Stomach smooth muscle (tissue), 2 donors: ENCODE data around the gene C1orf94.

Source experiments
- H3K27ac ChIP-seq: one replicate; pipeline ENCODE4 v1.7.0; 2013; ENCODE audit warnings: mild to moderate bottlenecking, low read length, inconsistent platforms
- H3K27me3 ChIP-seq, 2 donors: one replicate each; pipeline ENCODE4 v1.7.0; 2013; ENCODE audit warnings: low read length in 2 of 2; ENCODE audit not compliant: insufficient read depth in 2 of 2, control insufficient read depth in 1 of 2
- H3K36me3 ChIP-seq, 2 donors: one replicate each; pipeline ENCODE4 v1.7.0; 2013; ENCODE audit warnings: low read length in 2 of 2; ENCODE audit not compliant: control insufficient read depth in 2 of 2, insufficient read depth in 2 of 2
- H3K4me1 ChIP-seq: one replicate; pipeline ENCODE4 v1.7.0; 2013; ENCODE audit warnings: low read length; ENCODE audit not compliant: control insufficient read depth, insufficient read depth
- H3K4me3 ChIP-seq, 2 donors: one replicate each; pipeline ENCODE4 v1.7.0; 2013; ENCODE audit warnings: low read length in 2 of 2
- H3K9ac ChIP-seq, 2 donors: one replicate each; pipeline ENCODE4 v1.7.0; 2013; ENCODE audit warnings: low read length in 2 of 2, mild to moderate bottlenecking in 1 of 2
- H3K9me3 ChIP-seq, 2 donors: one replicate each; pipeline ENCODE4 v1.7.0; 2013; ENCODE audit warnings: low read length in 2 of 2; ENCODE audit not compliant: control insufficient read depth in 2 of 2
- donor health status: healthy.
- donor health status: Pancreatic carcinoma.

C1orf94 gene

GRCh38 chr1:34262023-34262853, 85.5 kb downstream of the C1orf94 start:
- Histone ChIP-seq H3K27ac (no peak overlapping the region), H3K36me3 (no peaks in the 10 kb centered on the region), H3K9me3 (no peaks in the 10 kb centered on the region), H3K4me1 (no peaks in the 10 kb centered on the region), H3K27me3 (peaks cover 12 to 14% of the 10 kb centered on the region in 2 donors), H3K4me3 (no peak overlapping the region), H3K9ac (no peak overlapping the region)

DNA sequence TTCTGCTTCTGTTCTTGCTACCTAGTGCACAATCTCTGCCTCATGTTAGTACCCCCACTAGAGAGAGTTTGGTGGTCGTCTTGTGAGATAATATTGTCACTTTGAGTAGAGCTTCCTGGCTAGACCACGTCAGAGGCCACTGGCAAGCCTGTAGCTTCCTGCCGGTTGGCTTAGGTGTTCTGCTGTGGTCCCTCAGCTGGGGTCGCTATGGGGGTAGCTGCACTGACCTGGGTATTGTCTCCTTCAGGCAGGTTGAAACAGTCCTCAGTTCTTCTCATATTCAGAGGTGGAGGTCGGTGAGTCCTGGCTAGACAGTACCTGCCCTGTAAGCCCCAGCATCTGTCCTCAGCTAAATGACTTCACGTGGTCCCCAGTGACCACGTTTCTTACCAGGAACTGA, 86.2 kb downstream of the C1orf94 start:
- no peak overlapping the region for H3K27ac ChIP-seq
- H3K36me3 ChIP-seq = no peaks in the 10 kb centered on the region
- H3K4me3 ChIP-seq = no peak overlapping the region
- H3K9me3 ChIP-seq = no peaks in the 10 kb centered on the region
- peaks cover 15% of the 10 kb centered on the region in 2 donors for H3K27me3 ChIP-seq
- no peaks in the 10 kb centered on the region for H3K4me1 ChIP-seq
- no peak overlapping the region for H3K9ac ChIP-seq

DNA sequence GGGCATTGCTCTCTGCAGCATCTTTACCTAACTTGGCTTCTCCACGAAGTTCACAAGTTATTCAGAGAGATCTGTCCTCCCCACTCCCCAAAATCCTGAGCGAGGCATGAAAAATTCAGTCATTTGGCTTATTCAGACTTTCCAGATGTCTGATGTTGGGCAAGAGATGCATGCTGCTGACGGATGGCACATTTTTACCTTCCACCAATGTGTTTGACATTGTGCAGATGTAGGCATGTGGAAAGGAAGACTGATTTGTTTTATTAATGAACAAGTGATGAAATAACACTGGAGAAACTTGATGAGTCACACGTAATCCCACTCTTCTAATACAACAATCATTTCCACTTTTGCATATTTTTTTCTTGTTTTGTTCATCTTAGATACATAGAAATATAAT, 86.7 kb downstream of the C1orf94 start:
- H3K36me3 ChIP-seq = no peaks in the 10 kb centered on the region
- H3K27ac ChIP-seq = no peak overlapping the region
- no peak overlapping the region for H3K9ac ChIP-seq
- no peak overlapping the region for H3K4me3 ChIP-seq
- H3K9me3 ChIP-seq = no peaks in the 10 kb centered on the region
- no peaks in the 10 kb centered on the region for H3K4me1 ChIP-seq
- H3K27me3 ChIP-seq = peaks cover 15% of the 10 kb centered on the region in 2 donors

- Histone ChIP-seq H3K9me3 (no peaks in the 10 kb centered on the region), H3K4me1 (no peaks in the 10 kb centered on the region), H3K4me3 (no peak overlapping the region), H3K9ac (no peak overlapping the region), H3K36me3 (no peaks in the 10 kb centered on the region), H3K27me3 (peaks cover 15% of the 10 kb centered on the region in 2 donors), H3K27ac (no peak overlapping the region)
Measured at GRCh38 chr1:34265396-34265795, 88.7 kb downstream of the C1orf94 start.

GRCh38 chr1:34266127-34266951, 89.6 kb downstream of the C1orf94 start:
- Histone ChIP-seq H3K27me3 (peaks cover 15 to 18% of the 10 kb centered on the region in 2 donors), H3K4me3 (no peak overlapping the region), H3K27ac (no peak overlapping the region), H3K9ac (no peak overlapping the region), H3K4me1 (no peaks in the 10 kb centered on the region), H3K36me3 (no peaks in the 10 kb centered on the region), H3K9me3 (no peaks in the 10 kb centered on the region)

GRCh38 chr1:34267326-34267725, 90.6 kb downstream of the C1orf94 start:
- H3K9me3 ChIP-seq = no peaks in the 10 kb centered on the region
- H3K36me3 ChIP-seq = no peaks in the 10 kb centered on the region
- no peak overlapping the region for H3K9ac ChIP-seq
- H3K27me3 ChIP-seq = peaks cover 15 to 17% of the 10 kb centered on the region in 2 donors
- H3K4me1 ChIP-seq = no peaks in the 10 kb centered on the region
- no peak overlapping the region for H3K27ac ChIP-seq
- H3K4me3 ChIP-seq = no peak overlapping the region

DNA sequence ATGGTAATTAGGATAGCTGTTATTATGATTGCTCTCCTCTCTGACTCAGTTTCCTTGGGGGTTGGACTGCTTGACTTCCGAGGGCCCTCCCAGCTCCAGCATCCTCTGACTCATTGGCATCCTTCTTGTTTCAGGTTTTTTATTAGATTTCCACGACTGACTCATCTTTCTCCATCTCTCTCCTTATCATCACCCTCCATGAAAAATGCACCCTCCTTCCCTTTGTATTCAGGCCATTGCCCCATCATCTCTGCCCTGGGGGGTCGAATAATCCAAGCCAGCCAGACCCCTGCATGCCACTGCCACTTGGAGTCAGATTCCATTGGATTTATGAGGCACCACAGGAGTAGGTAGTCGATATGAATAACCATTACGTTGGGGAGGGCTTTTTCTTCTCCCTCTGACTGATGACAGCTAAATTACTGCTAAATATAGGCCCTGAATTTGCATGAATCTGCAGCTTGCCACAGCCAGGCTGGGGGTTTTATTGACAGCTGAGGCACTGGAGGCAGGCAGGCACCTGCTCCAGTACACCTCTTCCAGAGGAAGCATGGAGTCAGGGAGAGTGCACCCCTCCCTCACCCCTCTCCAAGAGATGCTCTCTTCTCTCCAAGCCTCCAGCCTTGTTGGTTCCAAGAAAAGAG, 91.7 kb downstream of the C1orf94 start:
- Histone ChIP-seq H3K4me3 (no peak overlapping the region), H3K4me1 (no peaks in the 10 kb centered on the region), H3K27me3 (peaks cover 12 to 14% of the 10 kb centered on the region in 2 donors), H3K9ac (no peak overlapping the region), H3K9me3 (no peaks in the 10 kb centered on the region), H3K27ac (no peak overlapping the region), H3K36me3 (no peaks in the 10 kb centered on the region)
